Measurements from ENCODE around the gene FOXC1.

FOXC1 gene

DNA sequence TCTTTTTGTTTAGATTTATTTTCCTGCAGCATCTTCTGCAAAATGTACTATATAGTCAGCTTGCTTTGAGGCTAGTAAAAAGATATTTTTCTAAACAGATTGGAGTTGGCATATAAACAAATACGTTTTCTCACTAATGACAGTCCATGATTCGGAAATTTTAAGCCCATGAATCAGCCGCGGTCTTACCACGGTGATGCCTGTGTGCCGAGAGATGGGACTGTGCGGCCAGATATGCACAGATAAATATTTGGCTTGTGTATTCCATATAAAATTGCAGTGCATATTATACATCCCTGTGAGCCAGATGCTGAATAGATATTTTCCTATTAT, 3.2 kb downstream of the FOXC1 start:
- no peak for DNase-seq

DNA sequence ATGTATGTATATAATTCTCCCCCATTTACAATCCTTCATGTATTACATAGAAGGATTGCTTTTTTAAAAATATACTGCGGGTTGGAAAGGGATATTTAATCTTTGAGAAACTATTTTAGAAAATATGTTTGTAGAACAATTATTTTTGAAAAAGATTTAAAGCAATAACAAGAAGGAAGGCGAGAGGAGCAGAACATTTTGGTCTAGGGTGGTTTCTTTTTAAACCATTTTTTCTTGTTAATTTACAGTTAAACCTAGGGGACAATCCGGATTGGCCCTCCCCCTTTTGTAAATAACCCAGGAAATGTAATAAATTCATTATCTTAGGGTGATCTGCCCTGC, 3.6 kb downstream of the FOXC1 start:
- no peak for DNase-seq

DNA sequence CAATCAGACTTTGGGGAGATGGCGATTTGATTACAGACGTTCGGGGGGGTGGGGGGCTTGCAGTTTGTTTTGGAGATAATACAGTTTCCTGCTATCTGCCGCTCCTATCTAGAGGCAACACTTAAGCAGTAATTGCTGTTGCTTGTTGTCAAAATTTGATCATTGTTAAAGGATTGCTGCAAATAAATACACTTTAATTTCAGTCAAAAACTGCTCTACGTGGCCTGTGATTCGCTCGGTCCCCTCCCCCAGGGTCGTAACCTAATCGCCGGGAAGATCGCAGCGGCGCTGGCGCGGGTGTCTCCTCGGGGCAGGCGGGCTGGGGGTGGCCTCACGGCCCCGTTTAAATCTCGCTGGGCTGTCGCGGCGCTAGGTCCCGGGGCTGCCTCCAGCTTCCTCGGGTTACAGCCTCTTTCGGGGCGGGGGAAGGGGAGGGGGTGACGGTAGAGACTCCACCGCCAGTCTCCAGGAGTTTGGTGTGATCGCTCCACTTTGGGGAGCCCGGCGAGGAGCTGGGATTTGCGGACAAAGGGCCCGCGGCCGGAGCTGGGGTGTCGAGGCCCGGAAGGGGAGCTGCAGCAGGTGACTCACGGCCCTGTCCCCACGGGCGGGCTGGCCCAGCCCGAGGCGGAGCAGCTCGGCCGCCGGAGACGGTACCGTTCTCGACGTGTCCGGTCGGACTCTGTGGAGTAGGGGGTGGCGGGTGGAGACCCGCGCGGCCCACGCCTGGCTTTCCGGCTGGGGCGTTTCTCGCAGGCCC, 4.2 kb downstream of the FOXC1 start:
- DNase-seq, result no peak

DNA sequence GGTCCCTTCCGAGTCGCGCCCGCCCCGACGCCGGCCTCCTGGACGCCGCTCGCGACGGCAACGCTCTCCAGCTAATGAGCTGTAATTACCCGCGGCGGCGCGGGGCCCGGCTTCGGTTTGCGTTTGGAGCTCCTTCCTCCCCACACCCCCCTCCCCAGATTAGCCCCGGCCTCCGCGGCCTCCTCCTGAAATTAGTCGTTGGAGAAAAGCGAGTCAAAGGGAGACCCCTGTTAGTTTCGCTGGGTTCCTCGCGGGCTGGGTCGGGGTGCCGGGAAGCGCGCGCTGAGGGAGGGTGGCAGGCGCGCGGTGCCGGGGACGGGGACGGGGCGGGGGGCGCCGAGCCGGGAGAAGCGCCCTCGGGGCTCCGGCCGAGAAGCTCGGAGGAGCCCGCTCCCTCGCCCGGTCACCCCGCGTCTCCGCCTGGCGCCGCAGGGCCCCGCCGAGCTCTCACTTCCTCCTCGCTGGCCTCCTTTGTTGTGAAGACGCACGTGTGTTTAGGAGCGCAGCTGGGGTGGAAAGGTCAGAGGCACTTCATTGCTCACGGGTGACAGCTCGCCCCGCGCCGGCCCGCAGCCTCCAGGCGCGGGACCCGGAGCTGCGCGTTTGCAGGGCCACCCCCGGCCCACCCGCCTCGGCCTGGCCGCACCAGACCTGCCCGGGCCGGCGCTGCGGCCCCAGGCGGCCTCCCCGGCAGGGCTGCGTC, 4.9 kb downstream of the FOXC1 start:
- DNase-seq, result no peak

DNA sequence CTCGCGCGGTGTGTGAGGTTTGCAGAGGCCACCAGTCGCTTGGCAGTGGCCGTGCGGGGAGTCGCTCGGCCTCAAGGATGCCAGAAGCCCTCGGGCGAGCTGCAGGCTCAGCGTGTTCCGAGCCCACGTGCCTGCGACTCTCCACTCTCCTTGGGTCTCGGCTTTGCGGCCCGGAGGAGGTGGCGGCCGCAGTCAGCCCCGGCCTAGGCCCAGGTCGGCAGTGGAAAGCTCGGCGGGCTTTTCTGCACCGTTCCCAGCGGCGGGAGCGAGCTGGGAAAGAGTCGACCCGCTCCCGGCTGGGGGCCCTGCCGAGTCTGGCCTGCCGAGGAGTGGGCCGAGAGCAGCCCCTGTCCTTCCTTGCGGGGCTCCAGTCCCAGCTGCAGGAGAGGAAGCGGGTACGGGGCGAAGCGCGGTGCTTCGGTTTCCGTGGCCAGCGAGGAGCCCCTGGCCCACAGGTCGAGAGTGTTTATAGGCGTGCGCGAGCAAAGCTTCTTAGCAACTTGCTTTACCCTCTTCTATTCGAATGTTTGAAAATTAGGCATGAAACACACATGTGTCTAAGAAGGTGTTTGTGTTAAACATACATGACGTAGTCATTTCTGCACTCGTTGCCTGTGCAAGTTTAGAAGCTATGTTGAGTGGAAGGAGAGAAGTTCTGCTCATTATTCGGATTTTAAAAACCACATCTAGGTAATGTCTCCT, 5.6 kb downstream of the FOXC1 start:
- DNase-seq, result no peak

DNA sequence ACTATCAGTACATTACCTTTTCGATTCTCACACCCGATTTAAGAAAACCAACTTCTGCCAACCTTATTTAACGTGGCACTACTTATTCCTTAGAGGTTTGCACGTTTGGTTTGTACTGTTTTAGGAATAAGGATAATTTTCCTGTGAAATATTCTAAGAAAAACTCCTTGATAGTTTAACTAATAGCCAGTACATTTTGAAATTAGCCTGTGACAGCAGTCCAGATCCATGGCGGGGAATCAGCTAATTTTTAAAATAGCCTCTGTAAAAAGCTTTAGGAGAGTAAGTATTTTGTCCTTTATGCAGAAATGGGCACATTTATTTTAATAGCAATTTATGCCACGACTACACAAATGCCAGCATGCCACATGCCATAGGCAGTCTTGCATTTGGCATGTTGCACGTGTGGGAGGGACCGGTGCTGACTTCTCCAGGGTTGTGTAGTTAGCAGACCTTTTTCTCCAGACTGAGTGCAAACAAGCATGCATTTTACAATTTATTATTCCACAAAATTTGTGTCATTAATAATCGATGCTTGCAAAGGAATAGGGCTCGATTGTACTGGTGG, 6.2 kb downstream of the FOXC1 start:
- no peak for DNase-seq

DNA sequence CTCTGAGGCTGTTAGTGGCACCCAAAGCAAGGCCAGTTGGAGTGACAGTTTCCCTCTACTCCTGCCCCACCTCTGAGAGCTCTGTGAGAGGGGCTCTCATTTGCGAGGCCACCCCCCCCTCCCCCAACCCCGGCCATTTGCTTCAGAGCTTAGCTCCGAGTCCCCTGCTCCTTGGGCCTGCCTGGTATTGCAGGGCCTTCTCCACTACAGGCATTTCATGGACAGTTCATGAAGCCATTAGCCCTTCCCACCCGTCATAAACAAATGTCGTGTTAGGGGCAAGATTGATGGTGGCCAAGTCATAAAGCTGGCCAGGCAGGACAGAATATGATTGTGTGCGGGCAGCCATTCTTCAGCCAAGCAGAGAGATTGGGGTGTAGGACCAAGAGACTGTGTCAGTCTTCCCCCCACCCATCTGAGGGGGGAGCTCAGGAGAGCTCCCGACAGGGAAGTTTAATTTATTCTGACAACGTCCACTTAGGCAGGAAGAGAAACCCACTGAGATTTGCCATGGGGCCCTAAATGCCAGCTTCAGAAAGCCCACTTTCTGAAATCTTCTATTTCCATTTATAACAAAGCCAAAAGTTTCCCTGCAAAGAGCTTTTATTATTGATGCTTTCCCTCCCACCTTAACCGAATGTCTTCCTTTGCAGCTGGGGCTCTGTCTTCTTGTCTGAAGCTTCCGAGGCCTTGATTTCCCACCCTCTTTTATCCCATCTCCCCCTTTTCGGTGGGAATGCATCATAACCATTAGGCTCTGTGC, 7.2 kb downstream of the FOXC1 start:
- no peak for DNase-seq

DNA sequence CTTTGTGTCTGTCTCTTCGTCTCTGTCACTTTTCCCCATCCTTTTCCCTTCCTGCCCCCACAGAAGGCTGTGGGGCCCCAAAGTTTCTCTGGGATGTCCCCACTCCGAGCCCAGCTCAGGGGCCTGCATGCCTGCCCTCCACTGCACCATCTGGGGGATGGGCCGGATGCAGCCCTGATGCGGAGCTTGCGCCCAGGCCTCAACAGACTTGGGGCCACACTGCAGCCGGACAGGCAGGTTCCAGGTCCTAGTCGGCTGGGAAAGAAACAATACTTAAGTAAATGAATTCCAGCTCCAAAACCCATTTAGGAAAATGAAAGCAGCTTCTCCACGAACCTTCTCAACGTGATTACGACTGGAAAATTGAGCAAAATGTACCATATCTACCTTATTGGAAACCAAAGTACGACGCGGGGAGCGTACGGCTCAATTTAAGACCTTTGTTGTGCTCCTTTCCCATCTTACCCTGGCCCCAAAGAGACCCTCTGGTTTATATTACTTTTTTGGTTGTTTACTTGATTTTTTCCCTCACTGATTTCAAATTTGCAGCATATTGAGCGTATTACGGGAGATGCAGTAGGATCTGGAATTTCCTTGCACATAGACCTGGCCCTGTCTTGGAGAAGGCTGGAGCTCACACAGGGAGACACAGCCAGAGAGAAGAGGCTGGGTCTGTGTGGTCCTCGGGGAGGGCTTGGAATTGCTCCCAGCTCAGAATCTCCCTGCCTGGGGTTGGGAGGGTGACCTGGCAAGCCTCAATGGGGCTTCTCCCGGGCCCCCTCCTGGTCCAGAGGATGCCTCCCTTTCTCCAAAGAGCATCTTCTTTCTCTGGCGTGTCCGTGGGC, 8.0 kb downstream of the FOXC1 start:
- no peak for DNase-seq

DNA sequence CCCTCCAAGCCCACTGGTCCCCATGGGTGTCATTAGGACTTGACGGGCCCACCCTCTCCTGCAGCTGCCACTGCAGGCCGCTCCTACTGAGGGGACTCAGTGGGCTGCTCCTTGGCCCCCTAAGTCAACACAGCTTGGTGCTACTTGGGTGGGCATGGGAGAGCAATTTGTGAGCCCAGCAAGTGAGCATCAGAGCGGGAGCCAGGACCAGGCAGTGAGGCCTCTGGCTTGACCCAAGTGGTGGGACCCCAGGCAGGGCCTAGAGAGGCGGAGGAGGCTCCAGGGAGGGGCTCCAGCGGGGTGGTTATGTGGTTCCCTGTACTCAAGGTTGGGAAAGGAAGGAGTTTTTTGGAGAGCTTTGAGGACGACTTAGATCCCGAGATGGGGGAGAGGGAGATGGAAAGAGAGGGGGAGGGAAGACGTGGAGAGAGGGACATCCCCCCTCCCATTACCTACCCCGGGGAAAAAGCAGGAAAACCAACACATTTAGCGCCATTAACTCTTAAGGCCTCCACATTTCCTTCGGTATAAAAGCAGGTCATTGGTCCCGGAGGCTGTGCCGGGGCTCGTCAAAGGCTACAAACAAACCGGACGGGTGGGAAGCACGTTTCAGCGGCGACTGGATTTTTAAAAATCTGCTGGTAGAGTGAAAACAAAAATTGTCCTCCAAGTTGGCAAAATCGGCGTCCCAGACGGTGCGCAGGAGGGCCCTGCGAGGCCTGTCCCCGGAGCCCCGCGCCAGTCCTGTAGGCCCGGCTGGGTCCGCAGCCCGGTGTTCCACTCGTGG, 8.8 kb downstream of the FOXC1 start:
- DNase-seq, result no peak

DNA sequence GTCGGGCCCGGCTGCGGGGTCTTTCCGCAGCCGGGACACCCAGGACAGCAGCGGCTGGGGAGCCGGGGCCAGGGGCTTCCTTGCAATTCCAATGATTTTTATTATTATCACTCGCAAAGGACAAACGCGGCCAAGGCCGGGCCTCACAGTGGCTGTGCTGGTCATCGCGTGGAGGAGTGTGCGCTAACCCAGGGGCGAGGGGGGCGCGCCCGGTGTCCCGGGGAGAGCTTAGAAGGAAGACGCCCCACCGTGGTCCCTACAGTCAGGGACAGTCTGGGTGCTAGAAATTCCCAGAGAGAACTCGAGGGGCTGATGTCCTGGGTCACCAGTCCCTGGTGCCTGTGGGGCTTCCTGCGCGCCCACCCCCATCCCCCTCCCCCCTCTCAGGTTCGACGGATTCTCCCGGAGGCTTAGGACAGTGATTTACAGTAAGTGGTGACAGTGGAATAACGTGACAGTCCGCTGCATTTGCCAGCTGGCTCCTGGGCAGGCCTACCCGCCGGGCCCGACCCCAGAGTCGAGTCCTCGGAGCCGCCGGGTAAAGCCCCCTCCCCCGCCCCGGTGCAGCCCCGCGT, 9.5 kb downstream of the FOXC1 start:
- DNase-seq, result no peak

DNA sequence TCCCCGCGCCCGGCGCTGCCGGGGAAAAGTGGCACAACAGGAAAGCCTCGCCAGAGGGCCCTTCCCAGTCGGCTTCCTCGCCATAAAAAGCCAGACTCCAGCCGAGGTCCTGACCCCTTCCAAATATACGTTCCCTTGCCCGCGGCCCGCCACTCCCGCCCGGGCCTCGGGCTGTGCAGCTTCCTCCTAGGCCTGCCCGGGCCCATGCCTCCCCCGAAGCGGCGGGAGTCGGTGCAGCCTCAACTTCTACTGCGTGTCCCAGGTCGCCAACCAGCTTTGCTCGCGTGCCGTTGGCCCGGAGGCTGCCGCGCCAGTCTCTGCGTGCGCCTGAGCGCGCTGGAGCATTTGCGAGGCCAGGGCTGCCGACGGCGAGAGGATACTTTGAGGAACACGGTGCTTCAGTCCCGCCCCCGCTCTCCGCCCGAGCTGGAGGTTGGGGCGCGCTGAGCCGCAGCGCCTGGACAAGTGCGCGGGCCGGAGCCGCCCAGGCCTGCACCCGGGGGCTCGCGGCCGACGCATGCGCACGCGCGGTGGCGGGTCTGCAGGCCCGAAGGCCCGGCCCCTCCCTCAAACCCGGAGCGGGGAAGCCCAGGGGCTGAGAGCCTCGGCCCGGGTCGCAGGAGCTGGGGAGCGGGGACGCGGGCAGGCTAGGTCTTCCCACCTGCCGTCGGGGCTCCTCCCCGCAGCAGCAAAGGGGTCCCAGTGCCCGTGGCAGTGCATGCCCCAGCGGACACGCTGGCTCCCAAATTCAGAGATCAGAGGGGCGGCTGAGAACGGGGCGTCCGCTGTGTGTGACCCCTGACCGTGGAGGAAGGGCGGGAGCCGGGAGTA, 10.2 kb downstream of the FOXC1 start:
- DNase-seq, result peak; percentile 47

DNA sequence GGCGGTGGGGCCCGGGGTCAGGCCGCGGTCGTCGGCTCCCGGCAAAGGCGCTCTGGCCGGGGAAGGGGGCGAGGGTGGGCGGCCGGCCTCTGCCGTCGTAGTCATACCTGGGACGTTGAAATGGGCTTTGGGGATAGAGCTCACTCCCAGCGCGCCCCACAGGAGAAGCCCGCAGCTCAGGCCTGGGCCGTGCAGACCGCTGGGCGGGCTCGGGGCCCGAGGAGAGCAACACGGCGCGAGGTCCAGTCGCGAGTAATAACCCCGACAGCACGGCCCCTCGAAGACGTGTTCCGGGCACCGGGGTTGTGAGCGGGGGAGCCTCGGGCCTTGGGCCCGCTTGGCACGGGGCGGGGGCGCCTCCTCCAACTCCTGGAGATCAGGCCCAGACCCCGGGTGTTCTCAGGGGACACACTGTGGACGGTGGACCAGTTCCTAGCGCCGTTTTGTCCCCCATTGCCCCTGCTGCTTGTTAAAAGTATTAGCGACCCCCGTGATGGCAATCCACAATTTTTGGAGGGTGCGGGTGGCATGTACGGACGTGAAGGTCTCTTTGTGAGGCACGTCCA, 10.9 kb downstream of the FOXC1 start:
- DNase-seq, result no peak

DNA sequence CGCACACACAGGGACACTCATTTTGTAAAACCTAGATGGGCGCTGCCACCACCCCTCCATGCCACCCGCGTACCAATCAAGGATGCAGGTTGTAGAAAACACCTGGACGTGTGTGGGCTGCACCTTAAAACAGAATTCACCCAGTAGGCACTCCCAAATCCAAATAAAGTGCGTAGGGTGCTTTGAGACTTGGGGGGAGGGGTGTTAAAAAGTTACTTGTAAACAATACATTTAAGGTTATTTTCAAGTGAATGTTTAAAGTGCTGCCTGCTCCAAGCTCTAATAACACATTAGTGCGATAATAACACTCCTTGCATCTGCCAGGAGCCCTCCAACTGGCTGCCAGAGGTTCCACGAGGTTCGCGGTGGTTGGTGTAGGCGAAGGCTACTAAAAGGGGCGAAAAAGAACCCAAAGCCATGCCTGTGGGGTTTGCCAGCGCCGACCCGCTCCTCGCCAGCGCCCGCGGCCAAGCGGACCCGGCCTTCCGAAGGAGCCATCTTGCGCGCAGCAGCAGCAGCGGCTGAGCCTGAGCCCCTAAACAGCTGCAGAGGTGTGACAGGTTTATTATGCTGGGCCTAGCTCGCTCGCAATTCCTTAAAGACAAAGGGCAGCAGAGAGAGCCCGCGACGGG, 11.5 kb downstream of the FOXC1 start:
- DNase-seq, result no peak

DNA sequence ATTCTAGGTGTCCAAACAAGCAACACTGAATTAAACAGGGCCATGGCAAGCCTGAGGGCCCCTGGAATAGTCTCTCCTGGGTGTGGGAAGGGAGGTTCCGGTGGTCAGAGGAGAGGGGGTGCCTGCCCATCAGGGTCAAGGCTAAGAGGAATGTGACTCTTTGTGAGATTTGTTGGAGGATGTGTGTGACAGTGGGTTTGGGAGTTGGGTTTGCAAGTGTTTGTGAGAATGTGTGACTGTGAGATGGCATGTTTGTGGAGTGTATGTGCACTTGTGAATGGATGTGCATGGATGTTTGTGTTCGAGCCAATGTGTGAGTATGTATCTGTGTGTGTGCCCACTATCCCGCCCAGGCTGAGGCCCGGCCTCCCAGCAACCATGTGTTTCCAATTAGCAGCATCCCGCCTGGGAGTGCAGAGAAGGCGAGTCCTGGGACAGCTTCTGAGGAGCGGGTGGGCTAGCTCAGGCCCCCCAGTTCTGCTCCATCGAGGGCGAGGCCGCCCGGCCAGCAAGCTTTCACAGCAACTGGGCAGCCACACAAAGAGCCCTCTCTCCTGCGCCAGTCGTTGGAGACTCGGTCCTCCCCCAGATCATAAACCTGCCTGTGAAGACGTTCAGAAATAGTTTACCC, 12.6 kb downstream of the FOXC1 start:
- DNase-seq, result no peak

DNA sequence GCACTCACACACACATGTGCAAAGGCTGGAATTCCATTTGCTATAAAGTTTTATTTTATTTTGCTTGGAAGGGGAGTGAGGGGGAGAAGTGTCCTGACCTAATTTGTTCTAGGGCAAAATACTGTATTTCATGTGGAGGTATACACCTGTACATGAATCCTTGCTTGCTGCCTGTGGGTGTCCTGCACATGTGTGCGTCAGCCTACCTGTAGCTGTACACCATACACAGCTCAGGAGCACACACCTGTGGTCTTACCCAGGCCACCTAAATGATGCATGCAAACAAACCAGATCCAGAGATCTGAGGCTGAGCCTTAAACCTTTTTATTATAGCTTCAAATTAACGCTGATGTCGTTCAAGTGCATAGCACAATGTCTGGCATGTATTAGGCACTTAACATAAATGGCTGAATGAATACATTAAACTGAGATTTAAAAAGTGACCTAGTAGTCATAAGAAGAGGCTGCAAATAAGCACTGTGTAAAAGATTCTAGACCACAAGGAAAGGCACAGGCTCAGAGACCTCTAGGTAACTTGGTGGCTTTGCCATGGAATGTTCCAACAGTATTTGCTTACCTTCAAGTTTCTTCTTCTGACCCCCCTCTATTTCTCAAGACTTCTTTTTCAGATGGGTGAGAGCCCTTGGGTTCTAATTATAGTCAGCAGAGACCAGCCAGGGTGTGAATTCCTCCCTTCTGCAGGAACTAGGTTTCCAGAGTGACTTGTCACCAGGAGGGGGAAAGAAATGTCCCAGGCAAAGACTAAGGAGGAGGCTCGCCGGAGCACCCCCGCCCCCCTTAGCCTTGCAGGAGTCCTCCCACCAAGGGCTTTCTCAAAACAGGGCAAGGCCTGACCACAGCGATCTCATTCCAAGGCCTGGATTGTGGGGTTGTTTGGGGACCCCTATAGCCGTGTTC, 13.4 kb downstream of the FOXC1 start:
- no peak for DNase-seq

DNA sequence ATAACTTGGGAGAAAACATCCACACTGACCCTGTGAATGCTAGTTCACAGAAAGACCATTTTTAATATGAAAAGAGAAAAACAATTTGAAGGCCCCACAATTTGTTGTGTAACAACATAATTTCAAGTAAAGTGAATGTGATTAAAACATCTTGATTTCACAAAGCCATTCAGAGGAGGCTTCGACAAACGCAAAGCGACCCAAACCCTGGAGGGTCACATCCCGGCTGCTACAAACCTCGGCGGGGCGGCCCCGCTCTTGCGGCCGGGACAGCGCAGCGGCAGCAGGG, 14.0 kb downstream of the FOXC1 start:
- no peak for DNase-seq

DNA sequence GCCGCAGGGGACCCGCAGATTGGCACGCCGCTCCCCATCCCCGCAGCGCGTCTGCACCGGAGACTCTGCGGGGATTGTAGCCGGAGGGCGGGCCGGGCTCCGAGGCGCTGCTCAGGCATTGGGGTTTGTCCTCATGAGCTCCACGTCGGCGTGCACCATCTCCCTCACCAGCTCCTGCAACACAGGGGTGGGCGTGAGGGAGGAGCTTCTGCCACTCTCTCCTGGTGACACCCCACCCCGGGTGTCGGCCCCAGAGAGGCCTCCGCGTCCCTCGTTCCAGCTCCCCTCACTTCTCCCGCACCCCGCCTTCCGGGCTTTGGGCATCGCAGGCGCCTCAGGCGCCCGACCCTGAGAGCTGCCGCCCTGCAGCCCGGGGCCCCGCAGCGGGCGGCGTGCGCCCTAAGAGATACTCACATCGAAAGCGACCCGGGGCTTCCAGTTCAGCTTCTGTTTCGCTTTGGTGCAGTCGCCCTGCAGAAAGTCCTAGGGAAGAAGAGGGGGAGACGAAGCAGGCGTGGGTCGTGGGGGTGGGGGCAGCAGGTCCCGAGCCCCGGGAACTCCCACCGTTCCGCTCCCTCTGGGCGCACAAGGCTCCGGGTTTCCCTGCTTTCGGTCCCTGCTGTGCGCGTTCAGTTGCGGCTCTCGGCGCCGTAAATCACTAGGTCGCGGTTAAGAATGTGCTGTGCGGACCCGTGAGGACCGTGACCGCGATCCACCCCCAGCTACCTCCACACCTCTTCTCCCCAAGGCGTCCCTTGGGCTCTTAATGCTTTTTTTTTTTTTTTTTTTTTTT, 14.5 kb downstream of the FOXC1 start:
- DNase-seq, result peak; percentile 54

Measured in activated CD4-positive, alpha-beta T cell treated with anti-CD3 and anti-CD28 coated beads for 48 hours (primary cell).